Caki2 (cell line): Measurements from ENCODE around the gene FBP2. TPM values are rescaled to one million over a fixed set of nuclear protein-coding genes. Genes with fewer than 3 reads are reported as not detected.

Experiments used
- DNase-seq: peaks from one replicate; pipeline ENCODE4 v3.0.0-alpha.2; 2015; ENCODE audit warnings: low read depth
- in situ Hi-C: cut with HindIII; loops from 2 replicates; pipeline ENCODE4 v1.10.0; 2016; ENCODE audit warnings: low sequenced_read_pairs, low pct_unique_long_range_greater_than_20kb, mixed read lengths
- total RNA-seq: library from RNA; depleted of rRNA; stranded (reverse); fragments of >200 nt; shearing (Covaris generic); gene quantifications from 2 replicates; pipeline ENCODE4 v1.2.3, GENCODE V29; 2014; ENCODE audit warnings: low replicate concordance; rRNA removed

Gene FBP2
- total RNA-seq, result not detected in 2 replicates

DNA sequence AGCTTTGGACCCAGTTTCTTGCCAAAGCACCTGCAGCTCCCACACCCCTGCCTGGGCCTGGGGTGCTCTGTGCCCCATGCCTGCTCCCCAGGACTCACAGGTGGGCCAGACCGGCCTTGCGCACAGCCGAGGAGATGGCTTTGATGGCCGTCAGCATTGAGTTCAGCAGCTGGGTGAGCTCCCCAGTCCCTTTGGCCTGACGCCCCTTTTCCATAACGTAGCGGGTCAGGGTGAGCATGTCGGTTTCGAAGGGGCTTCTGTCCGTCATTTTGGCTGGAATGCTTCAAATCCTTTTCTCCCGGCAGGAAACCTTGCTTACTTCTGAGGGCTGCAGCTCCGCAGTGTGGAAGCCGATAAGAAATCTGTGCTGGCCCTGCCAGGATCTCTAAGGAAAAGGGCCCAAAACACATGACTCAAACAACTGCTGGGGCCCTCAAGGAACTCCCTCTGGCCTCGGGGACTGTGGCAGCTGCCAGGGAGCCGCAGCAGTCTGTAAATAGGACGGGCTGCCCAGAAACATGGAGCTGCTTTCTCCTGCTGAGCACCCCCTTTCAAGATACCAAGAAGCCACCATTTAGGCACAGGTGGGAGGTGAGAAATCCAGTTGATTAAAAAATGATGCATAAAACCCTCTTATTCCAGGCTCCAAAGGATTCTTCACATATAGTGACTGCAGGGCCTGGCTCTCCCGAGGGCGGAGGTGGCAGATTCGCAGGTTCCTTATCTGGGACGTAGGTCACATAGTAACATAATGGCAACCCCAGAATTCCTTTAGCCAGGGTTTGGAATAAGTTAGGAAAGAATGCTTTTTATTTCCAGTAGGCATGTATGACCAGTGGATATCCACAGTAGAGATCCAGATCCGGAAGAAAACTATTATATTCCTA is at the start of gene FBP2:
Gene FBP2 (minus strand): TSS at position 366 of the 887 bp plus-strand sequence. CDS start 98 bp downstream, at position 268.
- in situ Hi-C loops, result no loop called here
- no peak for DNase-seq

DNA sequence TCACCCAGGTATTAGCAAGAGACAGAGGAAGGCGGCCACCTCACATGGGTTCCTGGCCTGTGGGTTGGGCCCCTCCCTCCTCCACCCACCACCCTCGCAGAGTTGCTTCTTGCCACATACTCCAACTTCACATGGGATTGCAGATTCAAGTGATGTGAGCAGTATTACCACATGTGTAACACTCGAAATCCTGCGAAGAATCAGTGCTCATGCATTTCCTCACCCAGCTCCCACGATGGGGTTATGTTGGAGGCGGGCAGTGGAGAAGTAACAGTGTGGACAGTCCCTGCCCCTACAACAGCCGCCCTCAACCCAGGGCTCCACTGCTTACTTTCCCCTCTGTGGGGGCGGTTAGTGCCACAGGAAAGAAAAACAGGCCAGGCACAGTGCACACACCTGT is 49.6 kb upstream of the FBP2 start:
- DNase-seq, result no peak
- in situ Hi-C loops, result no loop called here

DNA sequence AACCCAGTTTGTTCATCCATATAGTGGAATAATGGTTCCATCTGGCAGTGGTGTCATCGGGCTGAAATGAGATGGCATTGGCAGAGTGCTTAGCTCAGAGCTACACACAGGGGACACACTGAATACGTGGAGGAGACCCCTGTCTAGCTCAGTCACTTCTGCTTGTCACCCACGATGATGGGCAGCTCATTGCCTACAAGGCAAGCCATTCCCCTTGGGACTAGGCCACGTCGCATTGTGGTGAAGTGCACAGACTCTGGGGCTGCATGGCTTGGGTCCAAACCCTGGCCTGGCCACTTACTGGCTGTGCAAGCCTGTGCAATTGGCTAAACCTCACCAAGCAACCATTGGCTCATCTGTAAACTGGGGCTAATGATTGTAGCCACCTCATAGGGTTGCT is 48.9 kb upstream of the FBP2 start:
- DNase-seq, result no peak
- in situ Hi-C loops, result no loop called here

DNA sequence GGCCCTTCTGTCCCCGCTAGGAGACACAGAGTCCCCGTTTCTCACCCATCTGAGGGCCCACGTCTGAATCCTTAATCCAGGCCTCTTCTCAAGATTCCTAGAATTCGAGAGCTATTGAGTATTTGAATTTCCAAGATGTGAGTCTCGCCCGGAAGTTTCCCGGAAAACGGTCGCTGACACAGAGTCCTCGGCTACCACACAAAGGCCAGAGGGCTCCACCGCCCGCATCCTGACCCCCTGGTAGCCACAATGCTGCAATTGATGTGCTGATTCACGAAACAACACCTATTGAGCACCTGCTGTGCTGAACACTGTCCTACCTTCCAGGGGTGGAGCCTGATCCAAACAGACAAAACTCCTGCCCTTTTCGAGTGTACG is 46.4 kb upstream of the FBP2 start:
- in situ Hi-C loops, result no loop called here
- DNase-seq, result no peak

GRCh38 chr9:94639061-94639998 is 45.7 kb upstream of the FBP2 start, which contains the start of gene FBP1:
Gene FBP1 (minus strand): TSS chr9:94639518. CDS start chr9:94639310, 208 bp downstream.
- DNase-seq, result no peak
- in situ Hi-C loops, result no loop called here

- in situ Hi-C loops, result no loop called here
- DNase-seq, result no peak
These were observed 44.9 kb upstream of the FBP2 start for GRCh38 chr9:94638335-94639060.

- in situ Hi-C loops, result no loop called here
These were observed 39.1 kb upstream of the FBP2 start for GRCh38 chr9:94632737-94633136.

GRCh38 chr9:94631599-94631998 is 38.0 kb upstream of the FBP2 start:
- in situ Hi-C loops, result no loop called here
- no peak for DNase-seq

More at GRCh38 chr9:94632737-94633136, 39.1 kb upstream of the FBP2 start:
- no peak for DNase-seq

GRCh38 chr9:94630833-94631232 is 37.2 kb upstream of the FBP2 start:
- no peak for DNase-seq
- in situ Hi-C loops, result no loop called here

DNA sequence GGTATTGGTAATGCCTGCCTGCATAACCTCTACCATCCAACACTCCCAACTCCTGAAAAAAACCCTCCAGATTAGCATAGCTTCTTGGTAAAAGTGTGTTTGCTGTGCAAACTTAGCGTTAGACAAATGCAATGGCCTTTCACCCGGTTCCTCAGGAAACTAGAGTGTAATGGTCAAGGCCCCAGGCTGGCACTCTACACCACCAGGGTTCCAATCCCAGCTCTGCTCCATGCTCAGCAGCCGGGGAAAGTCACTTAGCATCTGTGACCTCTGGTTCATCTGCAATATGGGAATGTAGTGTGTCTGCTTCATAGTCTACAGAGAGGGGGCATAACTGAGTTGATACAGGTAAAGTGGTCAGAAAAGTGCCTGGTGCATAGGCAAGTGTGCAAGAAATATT is 36.7 kb upstream of the FBP2 start:
- no peak for DNase-seq
- in situ Hi-C loops, result no loop called here

- DNase-seq, result no peak
- in situ Hi-C loops, result no loop called here
These were observed 33.7 kb upstream of the FBP2 start for GRCh38 chr9:94627287-94627686.

GRCh38 chr9:94625835-94626234 is 32.2 kb upstream of the FBP2 start:
- no peak for DNase-seq
- in situ Hi-C loops, result no loop called here

- in situ Hi-C loops, result no loop called here
These were observed 31.0 kb upstream of the FBP2 start for GRCh38 chr9:94624629-94625028.

GRCh38 chr9:94623253-94623652 is 29.6 kb upstream of the FBP2 start:
- no peak for DNase-seq

More at GRCh38 chr9:94624629-94625028, 31.0 kb upstream of the FBP2 start:
- DNase-seq, result no peak

GRCh38 chr9:94622087-94622800 is 28.6 kb upstream of the FBP2 start:
- in situ Hi-C loops, result no loop called here
- no peak for DNase-seq

More at GRCh38 chr9:94623253-94623652, 29.6 kb upstream of the FBP2 start:
- in situ Hi-C loops, result no loop called here

DNA sequence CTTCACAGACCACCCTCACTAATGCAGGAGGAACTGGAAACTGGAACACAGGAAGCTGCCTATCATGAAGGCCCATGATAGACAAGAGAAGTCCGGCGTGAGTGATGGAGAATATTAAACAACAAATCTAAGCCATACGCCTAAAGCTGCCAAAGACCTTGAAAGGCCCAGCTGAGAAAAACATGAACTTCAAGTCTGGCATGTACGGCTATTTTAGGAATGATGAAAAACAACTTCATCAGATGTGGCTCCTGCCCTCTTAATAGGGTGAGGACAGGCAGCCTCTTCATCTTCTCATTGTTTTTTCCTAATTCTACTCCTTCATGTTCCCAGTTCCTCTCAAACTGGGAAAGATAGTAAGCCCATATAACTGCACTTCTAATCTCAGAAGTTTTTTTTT is 25.4 kb upstream of the FBP2 start:
- DNase-seq, result no peak
- in situ Hi-C loops, result no loop called here

GRCh38 chr9:94613003-94613402 is 19.4 kb upstream of the FBP2 start:
- in situ Hi-C loops, result no loop called here

GRCh38 chr9:94612071-94612470 is 18.4 kb upstream of the FBP2 start:
- no peak for DNase-seq
- in situ Hi-C loops, result no loop called here

More at GRCh38 chr9:94613003-94613402, 19.4 kb upstream of the FBP2 start:
- no peak for DNase-seq
